CD1c-positive myeloid dendritic cell (primary cell): ENCODE data around the gene AWAT1.
"Not testable (repeated sequence)": the region's sequence is repeated elsewhere in the genome, so short reads cannot be mapped to it uniquely, and the experiment has no call there.

Source experiments
- DNase-seq: peaks from one replicate; pipeline ENCODE4 v3.0.0-alpha.2; 2016; ENCODE audit errors: extremely low spot score

Gene AWAT1

DNA sequence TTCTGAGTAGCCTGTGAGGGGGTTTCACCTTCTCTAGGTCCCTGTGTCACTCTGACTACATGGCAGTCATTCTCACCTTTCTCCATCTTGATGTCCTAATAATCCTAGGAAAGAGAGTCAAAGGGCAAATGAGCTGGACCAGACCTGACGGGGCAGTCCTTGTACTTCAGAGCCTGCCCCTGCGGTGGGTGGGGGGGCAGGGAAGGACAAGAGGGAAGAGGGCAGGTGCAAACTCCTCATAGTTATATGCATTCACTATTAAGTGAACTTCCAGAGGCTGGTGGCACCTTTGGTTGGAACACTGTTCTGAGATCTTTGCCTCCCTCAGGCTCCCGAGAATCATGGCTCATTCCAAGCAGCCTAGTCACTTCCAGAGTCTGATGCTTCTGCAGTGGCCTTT lies at the start of gene AWAT1:
Gene AWAT1 (plus strand): TSS at position 301 of the 400 bp plus-strand sequence. CDS start 41 bp downstream, at position 342.
- no peak for DNase-seq

DNA sequence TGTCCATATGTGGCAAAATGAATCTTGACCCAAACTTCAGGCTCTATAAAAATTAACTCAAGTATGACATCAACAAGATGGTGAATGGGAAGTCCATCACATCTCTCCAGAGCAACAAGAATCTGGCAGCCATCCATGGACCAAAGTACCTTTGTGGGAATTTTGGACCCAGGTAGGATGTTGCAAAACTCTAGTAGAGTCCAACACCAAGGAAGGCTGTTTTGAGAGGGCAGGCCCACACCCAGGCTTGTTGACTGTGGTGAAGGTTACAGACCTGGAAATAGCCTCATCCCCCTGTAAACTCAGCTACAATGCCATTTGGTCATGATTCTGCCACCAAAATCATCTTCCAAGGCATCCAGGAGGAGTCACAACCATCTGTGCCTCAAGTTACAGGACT lies 44.2 kb upstream of the AWAT1 start:
- DNase-seq, result no peak

- peak; percentile 45 for DNase-seq
These were observed 37.3 kb upstream of the AWAT1 start for GRCh38 chrX:70196961-70197720.

GRCh38 chrX:70201732-70202131 lies 32.7 kb upstream of the AWAT1 start:
- DNase-seq, result no peak

- no peak for DNase-seq
These were observed 26.0 kb upstream of the AWAT1 start for GRCh38 chrX:70208479-70208878.

GRCh38 chrX:70209570-70209969 lies 24.9 kb upstream of the AWAT1 start:
- DNase-seq, result not testable (repeated sequence)

DNA sequence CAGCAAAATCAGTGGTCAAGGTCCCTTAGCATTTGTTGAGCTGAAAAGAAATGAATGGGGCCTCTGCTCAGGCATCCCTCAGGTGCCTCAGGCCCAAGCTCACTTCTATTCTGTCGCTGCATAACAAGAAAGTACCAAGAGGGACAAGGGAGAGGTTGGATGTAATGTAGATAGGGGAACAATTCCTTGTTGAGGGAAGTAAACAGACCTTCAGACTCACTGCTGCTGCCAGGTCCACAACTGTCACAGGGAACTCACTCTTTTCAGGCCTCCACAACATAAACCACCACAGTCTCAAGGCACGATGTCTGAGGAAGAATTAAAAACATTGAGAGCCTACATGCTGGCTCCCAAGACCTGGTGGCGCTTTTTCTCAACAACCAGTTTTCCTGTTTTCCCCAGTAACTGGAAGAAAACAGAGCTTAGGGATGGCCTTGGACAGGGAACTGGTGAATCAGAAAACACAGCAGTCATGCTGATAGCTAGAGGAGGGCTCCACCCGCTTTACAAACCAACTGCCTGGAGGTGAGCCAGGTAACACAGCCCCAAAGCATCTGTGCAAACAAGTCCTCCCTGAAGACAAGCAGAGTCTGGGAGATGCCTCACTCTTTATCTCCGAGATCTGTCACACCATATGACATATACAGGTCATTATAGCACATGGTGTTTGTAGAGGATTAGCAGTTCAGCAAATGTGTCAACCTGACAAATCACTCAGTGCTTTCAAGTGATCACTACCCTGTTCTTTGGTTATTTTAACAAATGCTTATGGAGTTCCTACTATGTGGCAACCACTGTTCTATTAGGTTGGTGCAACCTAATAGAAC lies 14.3 kb upstream of the AWAT1 start:
- DNase-seq, result no peak

DNA sequence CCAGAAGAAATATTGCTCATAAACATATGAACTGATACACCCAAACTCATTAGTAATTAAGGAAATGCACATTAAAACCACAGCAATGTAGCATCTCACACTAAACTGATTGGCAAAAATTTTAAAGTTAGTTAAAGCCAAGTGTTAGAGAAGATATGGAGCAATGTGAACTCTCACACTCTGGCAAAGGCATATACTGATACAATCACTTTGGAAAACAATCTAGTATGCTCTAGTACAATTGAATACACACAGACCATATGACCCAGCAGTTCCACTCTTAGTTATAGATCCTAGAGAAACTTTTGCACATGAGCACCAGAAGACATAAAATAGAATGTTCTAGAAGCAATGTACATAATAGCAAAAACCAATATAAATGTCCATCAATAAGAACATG lies 8.4 kb upstream of the AWAT1 start:
- no peak for DNase-seq

DNA sequence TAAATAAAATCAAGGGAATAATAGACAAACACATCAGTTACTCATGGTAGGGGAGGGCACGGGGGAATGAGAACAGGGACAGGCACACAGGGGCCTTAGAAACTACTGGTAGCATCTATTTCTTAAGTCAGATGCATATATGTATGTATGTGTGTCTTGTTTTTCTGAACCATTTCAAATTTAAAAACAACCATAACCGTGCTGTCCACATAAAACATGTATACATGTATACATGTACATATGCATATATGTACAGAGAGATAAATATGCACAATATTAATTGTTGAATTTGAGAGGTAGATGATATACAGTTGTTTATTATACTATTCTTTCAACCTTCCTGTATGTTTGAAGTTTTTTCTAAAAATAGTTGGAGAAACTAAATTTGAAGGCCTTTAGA lies 7.8 kb upstream of the AWAT1 start:
- no peak for DNase-seq

GRCh38 chrX:70231666-70232065 lies 2.8 kb upstream of the AWAT1 start:
- no peak for DNase-seq

- no peak for DNase-seq
These were observed 6.3 kb downstream of the AWAT1 start for GRCh38 chrX:70240751-70241150.

DNA sequence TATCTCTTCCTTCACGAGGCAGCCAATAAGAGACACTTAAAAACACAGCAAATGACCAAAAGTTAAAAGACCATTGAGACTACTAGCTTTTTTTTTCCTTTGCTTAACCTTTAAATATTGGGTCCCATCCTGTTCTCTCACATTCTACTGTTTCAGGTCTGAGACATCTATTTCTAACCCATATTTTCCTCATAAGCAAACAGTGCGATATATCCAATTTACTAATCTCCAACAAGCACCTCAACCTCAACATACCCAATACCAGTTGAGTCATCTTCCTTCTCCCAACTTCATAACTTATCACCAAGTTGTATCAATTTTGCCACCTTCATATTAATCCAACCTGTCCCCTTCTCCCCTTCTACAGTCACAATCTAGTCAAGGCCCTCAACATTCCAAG lies 7.0 kb downstream of the AWAT1 start:
- no peak for DNase-seq

DNA sequence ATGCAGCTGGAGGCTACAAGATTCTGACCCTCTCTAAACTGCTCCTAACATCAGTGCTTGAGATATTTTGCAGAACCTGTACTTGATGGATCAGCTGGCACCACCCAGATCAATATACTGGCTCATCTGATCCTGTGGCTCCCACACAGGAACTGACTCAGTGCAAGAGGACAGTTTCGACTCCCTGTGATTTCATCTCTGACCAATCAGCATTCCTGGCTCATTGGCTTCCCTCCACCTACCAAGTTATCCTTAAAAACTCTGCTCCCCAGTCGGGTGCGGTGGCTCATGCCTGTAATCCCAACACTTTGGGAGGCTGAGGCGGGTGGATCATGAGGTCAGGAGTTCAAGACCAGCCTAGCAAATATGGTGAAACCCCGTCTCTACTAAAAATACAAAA lies 9.1 kb downstream of the AWAT1 start:
- not testable (repeated sequence) for DNase-seq

GRCh38 chrX:70244881-70245280 lies 10.4 kb downstream of the AWAT1 start:
- no peak for DNase-seq

GRCh38 chrX:70247252-70247651 lies 12.8 kb downstream of the AWAT1 start:
- DNase-seq, result no peak

GRCh38 chrX:70252491-70252890 lies 18.0 kb downstream of the AWAT1 start:
- DNase-seq, result no peak

- DNase-seq, result no peak
These were observed 19.1 kb downstream of the AWAT1 start for GRCh38 chrX:70253377-70254062.

GRCh38 chrX:70254063-70254400 lies 19.6 kb downstream of the AWAT1 start:
- no peak for DNase-seq

- DNase-seq, result no peak
These were observed 20.5 kb downstream of the AWAT1 start for GRCh38 chrX:70254909-70255308.

- DNase-seq, result no peak
These were observed 21.0 kb downstream of the AWAT1 start for GRCh38 chrX:70255452-70255851.

DNA sequence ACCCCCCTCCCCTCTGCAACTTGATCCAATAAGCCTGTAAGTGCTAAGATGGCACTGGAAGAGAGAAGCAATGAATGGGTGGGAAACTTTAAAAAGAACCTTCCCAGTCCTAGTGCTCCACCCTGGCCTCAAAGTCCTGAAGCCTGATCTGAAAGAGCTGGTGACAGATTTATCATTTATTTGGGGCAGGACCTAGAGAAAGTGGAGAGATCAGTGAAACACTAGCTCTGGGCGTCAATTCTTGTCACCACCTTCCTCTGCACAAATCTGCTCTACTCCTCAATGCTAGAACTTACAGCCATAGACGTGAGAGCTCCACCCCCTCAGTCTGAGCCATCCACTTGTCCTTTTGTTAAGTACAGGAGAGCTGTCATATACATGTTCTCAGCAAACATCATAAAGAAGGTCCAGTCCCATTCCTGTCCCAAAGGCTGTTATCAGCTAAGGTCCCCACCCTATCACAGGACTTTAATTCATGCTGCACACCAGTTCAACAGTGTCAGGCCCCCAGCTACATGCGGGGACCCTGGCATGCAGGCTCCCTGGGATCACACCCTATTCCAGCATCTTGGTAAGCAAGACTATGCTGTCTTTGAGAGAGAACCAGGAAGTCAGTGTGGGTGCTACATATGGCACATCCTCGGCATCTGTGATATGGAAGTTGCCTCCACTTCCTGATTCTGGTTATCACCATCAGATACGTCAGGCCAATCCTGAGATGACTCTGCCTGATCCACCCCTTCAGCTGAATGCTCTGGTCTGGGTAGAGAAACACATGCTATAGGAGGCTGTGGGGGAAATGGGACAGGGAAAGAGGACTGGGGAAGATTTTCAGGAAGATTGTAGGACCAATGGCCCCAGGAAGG lies 23.2 kb downstream of the AWAT1 start:
- peak; percentile 7 for DNase-seq

DNA sequence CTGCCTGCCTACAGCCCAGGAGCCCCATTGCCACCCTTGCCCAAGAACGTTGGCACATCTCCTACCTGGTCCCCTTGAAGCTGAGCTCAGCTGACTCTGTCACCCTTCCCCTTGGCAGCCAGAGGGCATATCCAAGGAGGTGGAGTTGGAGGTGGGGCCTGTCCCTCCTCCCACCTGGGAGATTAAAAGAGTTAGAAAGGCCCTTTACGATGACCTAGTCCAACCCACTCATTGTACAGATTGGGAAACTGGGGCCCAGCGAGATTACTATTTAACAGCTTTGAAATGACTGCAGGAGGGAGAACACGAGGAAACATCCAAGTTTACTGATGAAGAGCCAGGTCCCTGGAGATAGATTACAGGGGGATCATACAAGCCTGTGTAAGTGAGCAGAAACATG lies 25.6 kb downstream of the AWAT1 start, which contains the start of gene P2RY4:
Gene P2RY4 (minus strand): TSS at position 101 of the 400 bp plus-strand sequence. CDS start 580 bp downstream, outside the sequence.
- DNase-seq, result no peak
